Measurements from ENCODE around the gene WWOX.

WWOX gene

GRCh38 chr16:79100447-79100846, 1001.0 kb downstream of the WWOX start:
- DNase-seq (ENCODE audit: low spot score): no peak

DNA sequence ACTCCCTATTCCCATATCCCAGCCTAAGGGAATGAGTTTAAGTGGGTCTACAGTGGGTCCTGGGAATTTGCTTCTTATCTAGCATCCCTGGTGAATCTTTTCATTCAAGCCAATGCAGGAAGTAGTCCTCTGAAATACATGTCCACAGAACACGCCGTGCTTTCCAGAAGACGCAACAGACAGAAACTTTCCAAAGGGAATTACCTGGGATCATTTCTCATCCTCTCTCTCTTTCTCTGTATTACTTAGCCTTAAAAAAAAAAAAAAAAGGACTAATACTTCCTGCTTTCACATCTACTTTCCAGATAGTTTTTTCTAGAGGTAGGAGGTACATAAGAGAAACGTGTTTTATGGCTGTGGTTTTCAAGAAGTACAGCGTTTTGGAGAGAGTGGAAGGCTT, 1002.0 kb downstream of the WWOX start:
- peak; percentile 1 for DNase-seq (ENCODE audit: low spot score)

GRCh38 chr16:79104567-79104966, 1005.1 kb downstream of the WWOX start:
- no peak for DNase-seq (ENCODE audit: low spot score)

DNA sequence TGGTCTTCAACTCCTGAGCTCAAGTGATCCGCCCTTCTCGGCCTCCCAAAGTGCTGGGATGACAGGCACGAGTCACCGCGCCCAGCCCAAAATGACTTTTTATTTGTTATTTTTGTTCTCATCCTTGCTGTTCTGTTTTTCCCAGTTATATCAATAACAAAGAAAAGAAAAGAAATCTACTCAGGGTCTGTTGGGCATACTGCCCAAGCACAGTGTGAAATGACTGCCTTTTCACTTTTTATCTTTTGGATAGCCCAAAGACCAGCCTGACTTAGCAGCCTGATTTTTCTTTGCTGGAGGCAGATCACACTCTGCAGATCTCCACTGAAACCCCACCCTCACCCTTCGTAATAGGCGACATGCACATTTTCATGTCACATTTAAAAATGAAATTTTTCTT, 1007.8 kb downstream of the WWOX start:
- DNase-seq (ENCODE audit: low spot score): no peak

DNA sequence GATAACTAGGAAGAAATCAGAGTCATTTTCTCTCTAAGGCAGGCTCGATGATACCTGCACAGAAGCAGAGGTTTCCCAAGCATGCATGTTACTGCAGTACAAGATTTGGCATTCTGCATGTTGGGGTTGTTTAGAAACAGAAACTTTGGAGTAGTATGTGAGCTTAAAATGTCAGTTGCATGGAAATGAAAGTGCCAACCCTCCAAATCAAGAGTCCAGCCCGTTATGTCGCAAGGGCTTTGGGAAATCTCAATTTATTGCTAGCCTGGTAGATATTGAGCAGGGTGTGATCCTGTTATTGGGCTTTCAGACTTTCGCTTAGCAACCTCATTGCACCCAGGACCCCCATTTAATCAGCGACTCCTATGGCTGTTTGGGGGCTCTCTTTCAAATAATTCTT, 1010.3 kb downstream of the WWOX start:
- no peak for DNase-seq (ENCODE audit: low spot score)

- DNase-seq (ENCODE audit: low spot score): no peak
Observed at GRCh38 chr16:79110242-79110641, 1010.8 kb downstream of the WWOX start.

GRCh38 chr16:79110953-79111352, 1011.5 kb downstream of the WWOX start:
- no peak for DNase-seq (ENCODE audit: low spot score)

DNA sequence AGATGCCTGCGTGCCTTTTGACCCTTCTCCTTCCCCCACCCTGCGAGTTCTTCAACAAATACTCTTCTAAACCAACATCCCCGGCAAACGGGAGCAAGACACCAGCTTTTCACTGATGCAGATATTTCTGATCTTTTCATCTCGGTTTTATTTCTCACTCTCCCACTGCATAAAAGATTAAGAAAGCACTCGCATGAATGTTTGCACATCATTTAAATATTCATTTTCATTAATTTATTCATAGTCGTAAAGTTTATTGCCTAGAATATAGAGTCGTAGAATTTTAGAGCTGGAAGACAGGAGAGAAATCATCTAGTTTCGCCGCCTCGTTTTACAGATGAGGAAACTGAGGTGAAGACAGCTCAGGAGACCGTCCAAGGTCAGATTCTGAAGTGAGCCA, 1013.0 kb downstream of the WWOX start:
- no peak for DNase-seq (ENCODE audit: low spot score)

- DNase-seq (ENCODE audit: low spot score): no peak
Observed at GRCh38 chr16:79113826-79114225, 1014.4 kb downstream of the WWOX start.

GRCh38 chr16:79114759-79115158, 1015.3 kb downstream of the WWOX start:
- no peak for DNase-seq (ENCODE audit: low spot score)

GRCh38 chr16:79121906-79122305, 1022.5 kb downstream of the WWOX start:
- no peak for DNase-seq (ENCODE audit: low spot score)

GRCh38 chr16:79122343-79122742, 1022.9 kb downstream of the WWOX start:
- no peak for DNase-seq (ENCODE audit: low spot score)

DNA sequence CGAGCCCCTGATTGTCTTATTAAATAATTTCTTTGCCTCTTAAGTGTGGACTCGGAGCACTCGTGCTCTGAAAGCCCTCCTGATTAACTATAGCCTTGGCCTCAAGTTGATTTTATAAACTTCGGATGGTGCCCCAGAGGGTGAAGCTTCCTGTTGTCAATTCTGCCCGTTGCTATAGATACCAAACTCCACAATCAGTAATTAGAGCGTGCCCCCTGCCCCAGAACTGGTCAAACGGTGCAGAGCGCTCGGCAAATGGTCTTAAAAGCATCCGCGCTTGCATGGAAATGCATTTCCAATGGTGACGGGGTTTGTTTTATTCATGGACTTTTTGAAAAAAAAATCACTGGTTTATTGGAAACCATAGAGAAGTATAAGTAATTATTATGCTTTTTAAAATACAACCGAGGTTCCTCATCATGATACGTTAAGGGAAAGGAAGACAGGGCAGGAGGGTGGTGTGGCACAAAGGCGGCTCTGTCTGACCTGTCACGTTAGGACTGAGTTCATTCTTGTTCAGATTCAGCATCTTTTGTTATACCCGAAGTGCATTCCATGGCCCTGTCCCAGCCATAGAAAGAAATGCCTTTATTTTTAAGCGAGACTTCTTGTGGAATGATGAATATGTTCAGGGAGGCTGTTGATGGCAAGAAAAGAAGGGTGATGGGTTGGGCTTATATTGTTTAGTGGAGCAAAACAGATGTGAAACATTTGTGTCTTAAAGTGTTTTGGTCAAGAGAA, 1024.7 kb downstream of the WWOX start:
- no peak for DNase-seq (ENCODE audit: low spot score)

GRCh38 chr16:79127766-79128165, 1028.3 kb downstream of the WWOX start:
- DNase-seq (ENCODE audit: low spot score): no peak

DNA sequence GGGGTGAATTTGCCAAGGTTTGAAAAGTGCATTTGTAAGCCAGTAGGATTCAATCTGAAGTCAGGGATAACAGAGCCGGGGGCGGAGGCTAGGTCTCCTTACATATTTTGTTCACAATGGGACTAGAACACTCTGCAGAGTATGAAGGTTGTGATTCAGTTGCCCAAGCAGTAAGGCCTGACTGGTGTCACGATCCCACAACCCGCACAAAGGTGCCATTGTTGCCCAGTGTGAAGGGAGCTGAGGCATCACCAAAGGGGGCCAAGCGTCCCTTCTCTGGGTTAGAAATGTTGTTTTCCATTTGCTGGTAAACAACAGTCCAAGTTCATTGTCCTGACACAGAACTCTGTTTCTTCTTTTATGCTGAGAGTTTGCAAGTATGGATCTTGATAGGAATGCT, 1029.3 kb downstream of the WWOX start:
- DNase-seq (ENCODE audit: low spot score): no peak

- no peak for DNase-seq (ENCODE audit: low spot score)
Observed at GRCh38 chr16:79130616-79131015, 1031.2 kb downstream of the WWOX start.

DNA sequence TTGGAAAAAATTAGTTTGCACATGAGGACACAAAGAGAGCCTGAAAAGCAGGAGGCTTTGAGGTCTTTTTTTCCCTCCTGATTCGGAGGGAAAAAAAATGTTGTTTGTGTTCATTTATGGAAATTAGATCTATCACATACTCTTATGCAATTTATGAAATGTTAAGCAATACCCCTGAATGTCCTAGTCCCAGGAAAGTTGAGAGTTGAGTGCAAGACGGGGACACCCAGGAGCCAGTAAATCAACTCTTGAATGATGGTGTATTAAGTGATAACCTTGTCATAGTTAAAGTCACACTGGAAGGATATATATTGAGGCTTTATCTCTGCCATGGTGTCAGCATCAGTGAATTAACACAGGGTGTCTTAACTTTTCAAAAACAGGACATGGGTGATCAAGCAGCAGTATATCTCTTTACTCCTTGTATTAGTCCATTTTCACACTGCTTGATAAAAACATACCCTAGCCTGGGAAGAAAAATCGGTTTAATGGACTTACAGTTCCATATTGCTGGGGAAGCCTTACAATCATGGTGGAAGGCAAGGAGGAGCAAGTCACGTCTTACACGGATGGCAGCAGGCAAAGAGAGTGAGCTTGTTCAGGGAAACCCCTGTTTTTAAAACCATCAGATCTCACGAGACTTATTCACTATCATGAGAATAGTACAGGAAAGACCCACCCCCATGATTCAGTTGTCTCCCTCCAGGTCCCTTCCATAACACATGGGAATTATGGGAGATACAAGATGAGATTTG, 1032.0 kb downstream of the WWOX start:
- no peak for DNase-seq (ENCODE audit: low spot score)

DNA sequence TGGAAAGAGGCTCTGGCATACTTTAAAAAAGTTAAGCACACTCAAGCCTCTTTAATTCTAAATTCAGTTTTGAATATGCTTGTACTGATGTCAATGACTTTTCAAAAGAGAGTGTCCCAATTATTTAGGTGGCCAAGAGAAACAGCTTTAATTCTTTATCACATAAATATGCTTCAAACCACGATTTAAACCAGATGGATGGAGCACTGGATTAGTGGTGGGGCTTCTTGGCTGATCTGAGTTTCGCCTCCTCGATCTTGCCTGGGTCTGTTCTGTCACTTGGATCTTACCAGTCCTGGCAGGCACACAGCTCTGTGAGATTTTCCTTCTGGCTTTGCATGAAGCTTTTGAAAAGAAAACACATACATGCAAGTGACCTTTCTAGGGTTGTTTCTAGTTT, 1033.2 kb downstream of the WWOX start:
- DNase-seq (ENCODE audit: low spot score): no peak

DNA sequence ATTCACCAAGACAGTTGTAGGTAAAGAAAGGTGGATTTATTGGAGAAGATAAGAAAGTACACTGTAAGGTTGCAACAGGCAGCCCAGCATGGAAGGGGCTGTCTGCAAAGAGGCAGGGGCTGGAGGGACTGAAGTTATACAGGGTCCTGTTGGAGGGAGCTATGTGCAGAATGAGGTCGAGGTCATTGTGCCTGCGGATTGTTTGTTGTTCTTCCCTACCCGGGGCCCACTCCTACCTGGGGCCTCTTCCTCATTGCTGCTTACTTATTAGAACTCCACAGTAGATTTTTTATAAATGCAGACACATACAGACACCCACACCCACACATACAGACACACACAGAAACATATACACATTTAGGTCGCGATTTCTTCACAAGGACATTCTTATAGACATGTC, 1034.8 kb downstream of the WWOX start:
- no peak for DNase-seq (ENCODE audit: low spot score)

- DNase-seq (ENCODE audit: low spot score): no peak
Observed at GRCh38 chr16:79136955-79137354, 1037.5 kb downstream of the WWOX start.

- no peak for DNase-seq (ENCODE audit: low spot score)
Observed at GRCh38 chr16:79137426-79137939, 1038.0 kb downstream of the WWOX start.

- DNase-seq (ENCODE audit: low spot score): no peak
Observed at GRCh38 chr16:79139799-79140198, 1040.3 kb downstream of the WWOX start.

DNA sequence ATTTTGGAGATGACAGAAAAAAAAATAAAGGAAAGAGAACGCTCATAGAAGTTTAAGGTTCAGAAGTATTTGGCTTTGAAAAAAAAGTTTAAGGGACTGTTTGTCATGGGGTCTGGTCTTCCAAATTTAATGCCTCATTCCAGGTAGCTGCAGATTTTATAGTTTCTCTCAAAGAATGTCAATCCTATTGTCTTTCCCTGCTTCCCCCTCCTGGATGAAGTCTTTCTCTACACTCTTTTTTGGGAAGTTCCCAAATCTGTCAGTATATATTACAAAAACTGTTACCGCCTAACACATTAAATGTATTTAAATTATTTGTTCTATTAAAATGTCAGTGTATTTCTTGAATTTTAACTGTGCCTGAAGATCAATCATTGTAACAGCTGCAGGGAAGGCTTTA, 1043.6 kb downstream of the WWOX start:
- DNase-seq (ENCODE audit: low spot score): no peak

GRCh38 chr16:79150151-79150550, 1050.7 kb downstream of the WWOX start:
- DNase-seq (ENCODE audit: low spot score): peak; percentile 29

Data from kidney tubule cell (primary cell).